Measurements from ENCODE around the gene SHC2.

The SHC2 gene

GRCh38 chr19:372306-372890 is 88.4 kb downstream of the SHC2 start:
- DNase-seq (ENCODE audit: low read depth): no peak

- DNase-seq (ENCODE audit: low read depth): no peak
These were observed 89.2 kb downstream of the SHC2 start for GRCh38 chr19:371501-372168.

GRCh38 chr19:370641-371330 is 90.0 kb downstream of the SHC2 start:
- no peak for DNase-seq (ENCODE audit: low read depth)

- DNase-seq (ENCODE audit: low read depth): no peak
These were observed 91.0 kb downstream of the SHC2 start for GRCh38 chr19:369876-370275.

GRCh38 chr19:369256-369655 is 91.6 kb downstream of the SHC2 start:
- no peak for DNase-seq (ENCODE audit: low read depth)

GRCh38 chr19:368630-369024 is 92.2 kb downstream of the SHC2 start:
- DNase-seq (ENCODE audit: low read depth): no peak

- DNase-seq (ENCODE audit: low read depth): no peak
These were observed 92.7 kb downstream of the SHC2 start for GRCh38 chr19:367963-368629.

GRCh38 chr19:367561-367960 is 93.3 kb downstream of the SHC2 start:
- DNase-seq (ENCODE audit: low read depth): no peak

- no peak for DNase-seq (ENCODE audit: low read depth)
These were observed 93.9 kb downstream of the SHC2 start for GRCh38 chr19:366951-367350.

Data from HS-5 (cell line).